ENCODE data around the gene RGS13. TPM values are rescaled to one million over a fixed set of nuclear protein-coding genes. Genes with fewer than 3 reads are reported as not detected.

RGS13 gene
- total RNA-seq, 2 donors from 2014 or later = 0.19 TPM; not detected in 1

DNA sequence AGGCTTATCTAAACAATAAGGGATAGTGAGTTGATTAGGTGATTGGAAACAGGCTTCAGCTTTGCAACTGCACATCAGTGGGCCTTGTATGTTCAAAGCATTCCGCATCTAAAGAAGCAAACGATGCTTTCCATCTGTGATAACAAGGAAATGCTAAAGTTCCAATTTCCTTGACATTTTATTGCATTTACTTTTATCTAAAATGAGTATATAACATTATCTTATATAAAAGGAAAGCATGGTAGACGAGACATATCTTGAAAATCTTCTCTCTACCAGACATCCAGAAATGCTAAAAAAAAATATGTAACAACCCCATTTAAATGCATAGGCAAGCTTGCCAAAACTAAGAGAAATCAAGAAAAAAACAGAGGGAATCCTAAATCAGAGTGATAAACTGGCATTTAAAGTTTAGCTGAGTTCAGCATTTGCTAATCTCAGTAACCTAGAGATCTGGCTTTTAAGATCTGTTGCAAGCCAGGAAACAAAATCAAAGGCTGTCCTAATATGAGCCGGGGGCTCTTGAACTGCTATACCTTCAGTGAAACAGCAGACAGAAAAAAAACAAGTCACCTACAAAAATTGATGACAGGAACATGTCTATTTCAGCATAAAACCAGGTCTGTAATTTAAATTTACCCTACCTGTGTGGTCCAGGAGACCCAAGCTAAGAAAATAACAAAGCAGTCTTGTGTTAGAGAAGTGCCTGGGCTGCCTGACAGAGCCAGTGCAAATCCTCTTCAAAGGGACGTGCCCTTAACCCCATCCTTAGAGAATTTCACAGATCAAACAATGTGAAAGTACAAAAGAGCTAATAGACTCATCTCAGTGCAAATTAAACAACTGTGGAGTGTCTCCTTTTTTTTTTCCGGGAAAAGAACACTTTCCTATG, 3.1 kb upstream of the RGS13 start:
- Mint-ChIP-seq H3K27me3 (peaks cover 6% of the 10 kb centered on the region), H3K4me3 (no peak overlapping the region), H3K36me3 (ENCODE audit: low read depth) (no peaks in the 10 kb centered on the region), H3K4me1 (no peaks in the 10 kb centered on the region), H3K9me3 (no peaks in the 10 kb centered on the region), H3K27ac (no peak overlapping the region)
- no peak for ATAC-seq (replicated peaks)

DNA sequence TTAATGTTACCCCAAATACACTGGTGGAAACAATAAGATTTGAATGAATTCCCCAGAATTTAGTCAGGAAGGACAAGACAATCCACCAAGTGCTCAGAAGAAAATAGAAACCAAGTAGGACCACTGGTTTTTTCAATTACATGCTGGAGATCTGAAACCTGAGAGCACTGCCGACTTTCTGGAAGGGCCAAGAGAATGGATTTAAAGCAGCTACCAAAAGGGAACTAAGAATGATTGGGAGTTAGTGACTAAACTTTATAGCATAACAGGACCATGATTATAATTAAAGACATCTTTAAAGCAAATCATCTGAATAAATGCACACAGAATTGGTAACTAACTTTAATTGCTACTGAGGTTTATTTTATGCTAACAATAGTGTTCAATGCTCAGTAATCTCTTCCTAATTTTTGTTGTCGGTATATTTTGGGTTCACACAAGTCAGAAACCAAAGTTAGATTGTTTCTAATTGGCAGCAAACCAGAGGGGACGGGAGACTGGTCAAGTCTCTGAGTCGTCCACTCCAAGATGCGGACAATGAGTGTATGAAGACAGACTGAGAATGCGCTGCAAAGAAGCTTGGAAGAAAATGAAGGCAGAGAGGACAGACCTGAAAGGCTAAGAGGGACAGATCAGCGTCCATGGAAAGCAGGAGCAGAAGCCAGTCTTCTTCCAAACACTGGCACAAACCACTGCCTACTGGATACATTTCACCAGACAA, 2.3 kb upstream of the RGS13 start:
- Mint-ChIP-seq H3K4me3 (no peak overlapping the region), H3K4me1 (no peaks in the 10 kb centered on the region), H3K36me3 (ENCODE audit: low read depth) (no peaks in the 10 kb centered on the region), H3K9me3 (no peaks in the 10 kb centered on the region), H3K27ac (no peak overlapping the region), H3K27me3 (peaks cover 6% of the 10 kb centered on the region)
- no peak for ATAC-seq (replicated peaks)

- H3K4me1 Mint-ChIP-seq = peaks cover 5% of the 10 kb centered on the region
- H3K27me3 Mint-ChIP-seq = peaks cover 6% of the 10 kb centered on the region
- no peak for ATAC-seq (replicated peaks)
- H3K4me3 Mint-ChIP-seq = no peak overlapping the region
- no peak overlapping the region for H3K27ac Mint-ChIP-seq
- H3K36me3 Mint-ChIP-seq (ENCODE audit: low read depth) = no peaks in the 10 kb centered on the region
- no peaks in the 10 kb centered on the region for H3K9me3 Mint-ChIP-seq
Measured at GRCh38 chr1:192635041-192635440, 906 bp upstream of the RGS13 start.

- Mint-ChIP-seq H3K4me1 (peaks cover 5% of the 10 kb centered on the region), H3K27me3 (peaks cover 6% of the 10 kb centered on the region), H3K27ac (peak overlapping the region; percentile 4), H3K36me3 (ENCODE audit: low read depth) (no peaks in the 10 kb centered on the region), H3K4me3 (peak overlapping the region; percentile 0), H3K9me3 (no peaks in the 10 kb centered on the region)
- ATAC-seq (replicated peaks) = peak; percentile 95
Measured at GRCh38 chr1:192639607-192640368, 3.8 kb downstream of the RGS13 start.

GRCh38 chr1:192652159-192652558, 16.2 kb downstream of the RGS13 start:
- H3K4me3 Mint-ChIP-seq = no peak overlapping the region
- peaks cover 4% of the 10 kb centered on the region for H3K4me1 Mint-ChIP-seq
- H3K9me3 Mint-ChIP-seq = no peaks in the 10 kb centered on the region
- H3K36me3 Mint-ChIP-seq (ENCODE audit: low read depth) = no peaks in the 10 kb centered on the region
- no peak overlapping the region for H3K27ac Mint-ChIP-seq
- H3K27me3 Mint-ChIP-seq = peaks cover 20% of the 10 kb centered on the region
- no peak for ATAC-seq (replicated peaks)

GRCh38 chr1:192654120-192654519, 18.2 kb downstream of the RGS13 start:
- Mint-ChIP-seq H3K4me3 (no peak overlapping the region), H3K27ac (no peak overlapping the region), H3K4me1 (peaks cover 4% of the 10 kb centered on the region), H3K27me3 (peaks cover 15% of the 10 kb centered on the region), H3K36me3 (ENCODE audit: low read depth) (no peaks in the 10 kb centered on the region), H3K9me3 (no peaks in the 10 kb centered on the region)
- ATAC-seq (replicated peaks) = no peak

DNA sequence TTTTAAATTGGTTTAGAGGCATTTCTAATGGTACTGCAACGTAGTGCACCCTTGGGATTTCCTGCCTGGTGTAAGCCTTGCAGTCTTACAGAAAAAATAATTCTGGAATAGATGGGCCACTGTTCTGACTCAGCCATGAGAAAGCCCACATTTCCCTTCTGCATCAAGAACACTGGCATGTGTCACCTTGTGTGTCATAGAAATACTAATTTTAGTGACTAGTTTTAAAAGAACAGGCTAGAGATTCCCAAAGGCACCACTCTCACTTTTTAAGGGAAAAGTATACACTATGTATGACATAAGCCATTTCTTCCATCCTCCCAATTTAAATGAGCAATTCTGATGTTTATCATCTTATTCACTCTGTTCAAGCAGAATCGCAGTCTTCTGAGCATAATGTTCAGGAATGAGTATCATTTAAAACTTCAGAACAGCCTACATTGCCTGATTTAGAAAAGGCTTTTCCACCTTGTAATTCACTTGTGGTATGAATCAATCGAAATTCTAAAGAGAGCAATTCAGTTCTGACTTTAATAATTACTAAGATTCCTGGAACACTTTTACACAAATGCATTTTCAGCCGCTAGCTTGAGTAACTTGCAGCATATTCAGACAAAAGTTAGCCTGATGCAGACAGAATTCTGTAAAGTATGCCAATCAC, 18.8 kb downstream of the RGS13 start:
- Mint-ChIP-seq H3K27ac (peak overlapping the region; percentile 28), H3K27me3 (peaks cover 9% of the 10 kb centered on the region), H3K36me3 (ENCODE audit: low read depth) (no peaks in the 10 kb centered on the region), H3K4me3 (no peak overlapping the region), H3K4me1 (peaks cover 4% of the 10 kb centered on the region), H3K9me3 (no peaks in the 10 kb centered on the region)
- ATAC-seq (replicated peaks) = peak; percentile 92

- no peak overlapping the region for H3K4me3 Mint-ChIP-seq
- H3K9me3 Mint-ChIP-seq = peaks cover 4% of the 10 kb centered on the region
- no peak overlapping the region for H3K27ac Mint-ChIP-seq
- no peaks in the 10 kb centered on the region for H3K36me3 Mint-ChIP-seq (ENCODE audit: low read depth)
- ATAC-seq (replicated peaks) = no peak
- H3K4me1 Mint-ChIP-seq = peaks cover 4% of the 10 kb centered on the region
- peaks cover 8% of the 10 kb centered on the region for H3K27me3 Mint-ChIP-seq
Measured at GRCh38 chr1:192657760-192658159, 21.8 kb downstream of the RGS13 start.

GRCh38 chr1:192658255-192658654, 22.3 kb downstream of the RGS13 start:
- H3K9me3 Mint-ChIP-seq = peaks cover 4% of the 10 kb centered on the region
- no peaks in the 10 kb centered on the region for H3K36me3 Mint-ChIP-seq (ENCODE audit: low read depth)
- H3K27ac Mint-ChIP-seq = no peak overlapping the region
- H3K27me3 Mint-ChIP-seq = peaks cover 8% of the 10 kb centered on the region
- peaks cover 4% of the 10 kb centered on the region for H3K4me1 Mint-ChIP-seq
- no peak overlapping the region for H3K4me3 Mint-ChIP-seq
- ATAC-seq (replicated peaks) = no peak

DNA sequence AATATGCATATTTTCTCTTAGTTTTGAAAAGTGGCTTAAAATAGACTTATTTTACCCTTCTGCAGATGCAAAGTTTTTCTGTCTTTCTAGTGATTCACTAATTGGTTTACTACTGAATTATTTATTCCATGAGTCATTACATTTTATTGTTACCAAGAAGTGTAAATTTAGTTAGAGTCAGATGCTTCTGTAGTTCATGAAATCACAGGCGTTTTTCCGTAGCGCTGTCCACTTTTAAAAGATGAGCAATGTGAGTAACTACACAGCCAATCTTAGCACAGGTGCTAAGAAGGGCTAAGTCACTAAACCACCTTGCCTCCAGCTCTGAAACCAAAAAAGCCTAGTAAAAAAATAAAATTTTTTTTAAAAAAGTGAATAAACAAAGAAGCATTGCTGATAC, 24.7 kb downstream of the RGS13 start:
- peaks cover 4% of the 10 kb centered on the region for H3K9me3 Mint-ChIP-seq

GRCh38 chr1:192668409-192668983, 32.5 kb downstream of the RGS13 start:
- no peak overlapping the region for H3K4me3 Mint-ChIP-seq
- peaks cover 15% of the 10 kb centered on the region for H3K27me3 Mint-ChIP-seq
- no peaks in the 10 kb centered on the region for H3K36me3 Mint-ChIP-seq (ENCODE audit: low read depth)
- no peaks in the 10 kb centered on the region for H3K9me3 Mint-ChIP-seq
- no peaks in the 10 kb centered on the region for H3K4me1 Mint-ChIP-seq
- no peak for ATAC-seq (replicated peaks)
- no peak overlapping the region for H3K27ac Mint-ChIP-seq

More for the DNA sequence above, 24.7 kb downstream of the RGS13 start:
- Mint-ChIP-seq H3K27me3 (peaks cover 8% of the 10 kb centered on the region), H3K27ac (no peak overlapping the region), H3K4me3 (no peak overlapping the region), H3K36me3 (ENCODE audit: low read depth) (no peaks in the 10 kb centered on the region), H3K4me1 (no peaks in the 10 kb centered on the region)
- ATAC-seq (replicated peaks) = no peak

DNA sequence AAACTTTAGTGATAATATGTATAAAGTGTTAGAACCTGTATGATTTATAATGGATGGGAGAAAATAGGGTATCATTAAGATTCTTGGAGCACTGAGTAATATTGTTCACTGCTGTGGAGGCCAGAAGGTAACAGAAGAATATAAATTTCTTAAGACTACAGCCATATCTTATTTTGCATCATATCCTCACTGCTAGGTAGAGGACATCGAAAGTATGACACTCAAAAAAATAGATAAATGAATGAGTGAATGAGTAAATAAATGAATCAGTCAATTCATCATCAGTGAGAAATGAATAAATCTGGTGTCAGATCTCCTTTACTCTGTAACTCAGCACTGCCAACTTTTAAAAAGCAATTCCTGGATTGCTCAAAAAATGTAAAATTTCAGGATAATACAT, 33.2 kb downstream of the RGS13 start:
- peak; percentile 56 for ATAC-seq (replicated peaks)
- Mint-ChIP-seq H3K36me3 (ENCODE audit: low read depth) (no peaks in the 10 kb centered on the region), H3K9me3 (no peaks in the 10 kb centered on the region), H3K4me3 (no peak overlapping the region), H3K27me3 (peaks cover 16% of the 10 kb centered on the region), H3K4me1 (no peaks in the 10 kb centered on the region), H3K27ac (no peak overlapping the region)

- no peaks in the 10 kb centered on the region for H3K4me1 Mint-ChIP-seq
- H3K27ac Mint-ChIP-seq = no peak overlapping the region
- H3K4me3 Mint-ChIP-seq = no peak overlapping the region
- no peaks in the 10 kb centered on the region for H3K36me3 Mint-ChIP-seq (ENCODE audit: low read depth)
- no peaks in the 10 kb centered on the region for H3K9me3 Mint-ChIP-seq
- peaks cover 9% of the 10 kb centered on the region for H3K27me3 Mint-ChIP-seq
- no peak for ATAC-seq (replicated peaks)
Measured at GRCh38 chr1:192675716-192676115, 39.8 kb downstream of the RGS13 start.

DNA sequence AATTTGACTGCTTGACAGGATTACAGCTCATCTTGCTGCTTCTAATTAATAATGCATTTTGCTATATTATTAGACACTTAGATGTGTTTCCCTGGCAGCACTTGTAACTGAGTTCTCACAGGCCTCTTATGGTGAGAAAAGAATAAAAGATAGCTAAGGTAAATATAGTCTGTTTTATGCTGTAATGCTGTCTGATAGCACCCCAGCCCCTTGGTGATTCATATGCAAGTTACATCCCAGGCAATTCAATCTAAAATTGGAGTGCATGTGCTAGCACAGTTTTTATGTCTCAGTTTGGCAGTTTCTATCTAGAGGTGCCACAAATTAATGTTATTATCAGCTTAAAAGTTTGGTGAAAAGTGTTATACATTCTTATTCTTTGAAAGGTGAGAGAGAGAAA, 42.2 kb downstream of the RGS13 start:
- Mint-ChIP-seq H3K27me3 (peaks cover 3% of the 10 kb centered on the region), H3K9me3 (no peaks in the 10 kb centered on the region), H3K4me3 (no peak overlapping the region), H3K27ac (no peak overlapping the region), H3K36me3 (ENCODE audit: low read depth) (no peaks in the 10 kb centered on the region), H3K4me1 (no peaks in the 10 kb centered on the region)
- ATAC-seq (replicated peaks) = no peak
